Naive thymus-derived CD8-positive, alpha-beta T cell (primary cell): Measurements from ENCODE around the gene CYLD. TPM values are rescaled to one million over a fixed set of nuclear protein-coding genes. Genes with fewer than 3 reads are reported as not detected.

Experiments used
- ATAC-seq, 2 donors: fragments of 150-1000 bp; cut with Tn5 transposase in 1 of 2; sonication (Bioruptor Pico), chemical (Tn5 transposase) in 1 of 2; 1 replicate in 1 of 2; 2 replicates in 1 of 2; pipeline ENCODE4 v1.10.0; 2021; ENCODE audit warnings: mild to moderate bottlenecking in 2 of 2, moderate library complexity in 2 of 2
- POLR2A ChIA-PET: fragments of 350-600 bp; sonication (Branson Sonifier 250); formaldehyde crosslinking; loops from one replicate; lab custom pipeline; 2021; ENCODE audit warnings: antibody characterized with exemption; lab: Charles Lee
- DNase-seq, 10 donors: peaks; one replicate each; pipeline versions ENCODE4 v3.0.0 to v3.0.0-alpha.2; 2020 to 2022
- H3K27ac Mint-ChIP-seq, 10 donors: one replicate each; pipeline ENCODE4 v1.8.0; 2020 to 2022; ENCODE audit warnings: mild to moderate bottlenecking in 10 of 10, mixed read lengths in 10 of 10, moderate library complexity in 4 of 10, inconsistent platforms in 1 of 10
- H3K27me3 Mint-ChIP-seq, 5 donors: one replicate each; pipeline ENCODE4 v1.8.0; 2021 to 2022; ENCODE audit warnings: mixed read lengths in 5 of 5
- H3K36me3 Mint-ChIP-seq, 3 donors: one replicate each; pipeline ENCODE4 v1.8.0; 2020 to 2022; ENCODE audit warnings: mixed read lengths in 3 of 3, mild to moderate bottlenecking in 2 of 3, inconsistent platforms in 1 of 3
- H3K4me1 Mint-ChIP-seq, 4 donors: one replicate each; pipeline ENCODE4 v1.8.0; 2021 to 2022; ENCODE audit warnings: mixed read lengths in 4 of 4
- H3K4me3 Mint-ChIP-seq, 10 donors: one replicate each; pipeline ENCODE4 v1.8.0; 2020 to 2022; ENCODE audit warnings: mild to moderate bottlenecking in 10 of 10, mixed read lengths in 10 of 10, moderate library complexity in 6 of 10, inconsistent platforms in 1 of 10
- H3K9me3 Mint-ChIP-seq, 9 donors: one replicate each; pipeline ENCODE4 v1.8.0; 2020 to 2022; ENCODE audit warnings: mixed read lengths in 9 of 9, mild to moderate bottlenecking in 3 of 9, inconsistent platforms in 1 of 9, moderate library complexity in 1 of 9
- polyA plus RNA-seq, 3 donors: library from polyadenylated mRNA; unstranded; fragments of 300-500 nt; fragmentation: Illumina TruSeq; gene quantifications; one replicate each; pipeline ENCODE4 v1.2.3, GENCODE V29; 2021
- total RNA-seq, 8 experiments: library from RNA in 2 of 8; stranded (reverse) in 2 of 8; gene quantifications; one replicate each; pipeline ENCODE4 v1.2.3 and lab custom pipeline; 2021 to 2026

Gene CYLD
- total and polyA plus RNA-seq, 5 experiments from 2014 or later: 106 to 203 (median 131) TPM

DNA sequence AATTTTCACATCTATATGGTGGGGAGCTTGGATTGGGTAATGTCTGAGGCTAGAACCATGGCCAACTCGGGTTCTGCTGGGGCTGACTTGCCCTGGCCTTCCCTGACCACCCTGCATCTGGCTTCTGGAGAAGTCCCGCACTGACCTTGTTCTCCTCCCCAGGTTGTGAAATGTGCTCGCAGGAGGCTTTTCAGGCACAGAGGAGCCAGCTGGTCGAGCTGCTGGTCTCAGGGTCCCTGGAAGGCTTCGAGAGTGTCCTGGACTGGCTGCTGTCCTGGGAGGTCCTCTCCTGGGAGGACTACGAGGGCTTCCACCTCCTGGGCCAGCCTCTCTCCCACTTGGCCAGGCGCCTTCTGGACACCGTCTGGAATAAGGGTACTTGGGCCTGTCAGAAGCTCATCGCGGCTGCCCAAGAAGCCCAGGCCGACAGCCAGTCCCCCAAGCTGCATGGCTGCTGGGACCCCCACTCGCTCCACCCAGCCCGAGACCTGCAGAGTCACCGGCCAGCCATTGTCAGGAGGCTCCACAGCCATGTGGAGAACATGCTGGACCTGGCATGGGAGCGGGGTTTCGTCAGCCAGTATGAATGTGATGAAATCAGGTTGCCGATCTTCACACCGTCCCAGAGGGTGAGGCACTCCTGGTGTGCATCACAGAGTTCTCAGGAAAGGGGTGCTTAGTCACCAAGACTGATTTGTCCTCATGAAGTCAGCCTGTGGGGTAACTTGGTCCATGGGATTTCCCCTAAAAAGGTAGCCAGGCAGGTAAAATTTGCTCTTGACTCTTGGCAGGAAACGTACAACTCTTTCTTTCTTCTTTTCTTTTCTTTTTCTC, 42.3 kb upstream of the CYLD start:
- ATAC-seq: no peak
- Mint-ChIP-seq H3K9me3 (peaks cover 0 to 11% (median 9%) of the 10 kb centered on the region in 9 donors), H3K36me3 (peaks cover 0 to 10% (median 8%) of the 10 kb centered on the region in 3 donors), H3K27me3 (peaks cover 0 to 15% (median 3%) of the 10 kb centered on the region in 5 donors), H3K4me3 (peak overlapping the region in 4 of 10 donors; percentile 17 to 60 (median 50)), H3K27ac (peak overlapping the region in 2 of 10 donors; percentile 53 to 91), H3K4me1 (peaks cover 21 to 72% (median 38%) of the 10 kb centered on the region in 4 donors)
- no peak for DNase-seq
- POLR2A ChIA-PET: interaction anchor here (0.7 kb wide), 2 partner anchors 9 to 17 kb away, joined by 3 to 4 read pairs; no protein-coding TSS in a partner anchor

DNA sequence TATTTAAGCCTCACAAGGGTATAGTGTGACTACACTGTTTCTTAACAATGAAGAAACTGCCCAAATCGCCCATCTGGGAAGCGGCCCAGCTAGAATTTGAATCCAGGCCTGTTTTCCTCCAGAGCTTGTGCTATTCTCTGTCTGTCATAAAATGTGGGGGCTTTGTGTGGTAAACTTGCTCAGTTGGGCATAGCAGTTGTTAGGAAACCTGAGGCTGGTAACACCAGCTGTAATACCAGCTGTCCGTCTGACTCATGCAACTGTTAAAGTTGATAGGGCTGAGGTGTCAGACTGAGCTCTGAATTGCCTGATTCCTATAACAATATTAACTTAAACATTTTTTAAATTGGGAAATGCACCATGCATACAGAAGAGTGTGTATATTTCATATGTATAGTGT, 39.2 kb upstream of the CYLD start:
- POLR2A ChIA-PET: interaction anchor here (1.0 kb wide), 1 partner anchor 39 kb away, joined by 3 read pairs; the partner anchor contains the start of gene CYLD
- H3K36me3 Mint-ChIP-seq: peaks cover 0 to 22% (median 21%) of the 10 kb centered on the region in 3 donors
- DNase-seq: no peak
- no peak overlapping the region for H3K4me3 Mint-ChIP-seq
- H3K27ac Mint-ChIP-seq: no peak overlapping the region
- peaks cover 14 to 40% (median 14%) of the 10 kb centered on the region in 4 donors for H3K4me1 Mint-ChIP-seq
- H3K27me3 Mint-ChIP-seq: no peaks in the 10 kb centered on the region
- H3K9me3 Mint-ChIP-seq: peaks cover 0 to 26% (median 20%) of the 10 kb centered on the region in 9 donors
- no peak for ATAC-seq

DNA sequence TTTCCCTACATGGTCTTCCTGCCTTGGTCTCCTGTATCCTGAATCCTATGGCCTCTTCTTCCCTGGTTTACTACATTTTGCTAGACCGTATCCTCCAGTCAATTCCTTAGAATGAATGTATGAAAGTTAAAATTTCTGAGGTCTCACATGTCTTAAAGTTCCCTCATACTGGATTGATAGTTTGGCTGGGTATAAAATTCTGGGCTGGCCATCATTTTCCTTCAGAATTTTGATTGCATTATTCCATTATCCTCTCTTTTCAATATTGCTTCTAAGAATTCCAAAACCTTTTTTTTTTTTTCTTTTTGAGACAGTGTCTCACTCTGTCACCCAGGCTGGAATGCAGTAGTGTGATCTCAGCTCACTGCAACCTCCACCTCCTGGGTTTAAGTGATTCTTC, 37.6 kb upstream of the CYLD start:
- no peaks in the 10 kb centered on the region for H3K27me3 Mint-ChIP-seq
- H3K36me3 Mint-ChIP-seq: peaks cover 0 to 22% (median 21%) of the 10 kb centered on the region in 3 donors
- no peak overlapping the region for H3K27ac Mint-ChIP-seq
- peaks cover 0 to 26% (median 20%) of the 10 kb centered on the region in 9 donors for H3K9me3 Mint-ChIP-seq
- peaks cover 10 to 32% (median 16%) of the 10 kb centered on the region in 4 donors for H3K4me1 Mint-ChIP-seq
- ATAC-seq (no peak), DNase-seq (no peak)
- POLR2A ChIA-PET: interaction anchor here (1.2 kb wide), 1 partner anchor 28 kb away, joined by 3 read pairs; no protein-coding TSS in a partner anchor
- H3K4me3 Mint-ChIP-seq: no peak overlapping the region

DNA sequence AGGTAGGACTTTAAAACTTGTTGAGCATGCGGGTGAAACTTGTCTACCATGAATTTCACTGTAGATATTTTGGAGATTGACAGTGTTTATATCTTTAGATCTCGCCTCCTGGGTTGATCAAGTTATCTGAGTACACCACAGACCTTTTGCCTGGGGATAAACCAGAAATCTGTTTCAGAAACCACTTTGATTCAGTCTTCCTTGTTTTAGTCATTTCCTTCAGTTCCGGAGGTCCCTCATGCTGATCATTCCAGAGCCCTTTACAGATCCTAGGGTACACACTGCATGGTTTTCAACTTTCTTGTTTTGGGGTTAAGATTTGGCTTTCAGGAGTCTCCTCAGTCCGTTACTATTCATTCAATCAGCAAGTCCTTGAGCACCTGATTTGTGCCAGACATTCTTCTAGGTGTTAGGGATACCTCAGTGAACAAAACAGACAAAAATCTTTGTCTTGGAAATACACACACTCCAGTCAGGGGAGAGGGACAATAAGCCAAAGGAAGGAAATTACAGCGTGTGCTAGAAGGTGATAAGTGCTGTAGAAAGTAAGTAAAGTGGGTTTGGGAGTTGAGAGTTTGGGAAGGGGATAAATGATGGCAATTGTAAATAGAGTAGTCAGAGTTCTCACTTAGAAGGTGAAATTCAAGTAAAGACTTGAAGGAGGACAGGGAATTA, 36.3 kb upstream of the CYLD start:
- Mint-ChIP-seq H3K27ac (peak overlapping the region in 1 of 10 donors; percentile 1), H3K27me3 (no peaks in the 10 kb centered on the region), H3K36me3 (peaks cover 0 to 22% (median 21%) of the 10 kb centered on the region in 3 donors), H3K9me3 (peaks cover 0 to 26% (median 20%) of the 10 kb centered on the region in 9 donors), H3K4me1 (peaks cover 11 to 32% (median 17%) of the 10 kb centered on the region in 4 donors), H3K4me3 (no peak overlapping the region)
- DNase-seq: no peak
- POLR2A ChIA-PET: no interaction called here
- no peak for ATAC-seq

DNA sequence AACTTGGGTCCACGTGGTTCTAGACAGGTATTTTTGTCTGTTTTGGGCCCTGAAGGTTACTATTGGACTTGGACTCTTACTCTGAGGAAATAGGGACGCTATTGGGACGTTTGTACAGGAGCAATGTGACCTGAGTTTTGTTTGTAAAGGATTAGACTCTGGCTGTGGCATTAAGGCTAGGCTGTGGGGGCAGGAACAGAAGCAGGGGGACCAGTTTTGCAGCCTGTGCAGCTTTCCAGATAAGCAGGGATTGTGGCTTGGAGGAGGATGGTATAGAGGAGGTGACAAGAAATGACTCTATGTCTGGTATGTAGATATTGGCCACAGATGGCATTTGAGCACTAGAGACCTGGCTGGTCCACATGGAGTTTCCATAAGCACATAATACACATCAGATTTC, 35.6 kb upstream of the CYLD start:
- H3K4me3 Mint-ChIP-seq: no peak overlapping the region
- H3K36me3 Mint-ChIP-seq: peaks cover 0 to 22% (median 21%) of the 10 kb centered on the region in 3 donors
- H3K27me3 Mint-ChIP-seq: no peaks in the 10 kb centered on the region
- no peak for ATAC-seq
- H3K4me1 Mint-ChIP-seq: peaks cover 11 to 32% (median 17%) of the 10 kb centered on the region in 4 donors
- POLR2A ChIA-PET: no interaction called here
- peak overlapping the region in 1 of 10 donors; percentile 40 for H3K27ac Mint-ChIP-seq
- no peak for DNase-seq
- peaks cover 0 to 26% (median 20%) of the 10 kb centered on the region in 9 donors for H3K9me3 Mint-ChIP-seq

DNA sequence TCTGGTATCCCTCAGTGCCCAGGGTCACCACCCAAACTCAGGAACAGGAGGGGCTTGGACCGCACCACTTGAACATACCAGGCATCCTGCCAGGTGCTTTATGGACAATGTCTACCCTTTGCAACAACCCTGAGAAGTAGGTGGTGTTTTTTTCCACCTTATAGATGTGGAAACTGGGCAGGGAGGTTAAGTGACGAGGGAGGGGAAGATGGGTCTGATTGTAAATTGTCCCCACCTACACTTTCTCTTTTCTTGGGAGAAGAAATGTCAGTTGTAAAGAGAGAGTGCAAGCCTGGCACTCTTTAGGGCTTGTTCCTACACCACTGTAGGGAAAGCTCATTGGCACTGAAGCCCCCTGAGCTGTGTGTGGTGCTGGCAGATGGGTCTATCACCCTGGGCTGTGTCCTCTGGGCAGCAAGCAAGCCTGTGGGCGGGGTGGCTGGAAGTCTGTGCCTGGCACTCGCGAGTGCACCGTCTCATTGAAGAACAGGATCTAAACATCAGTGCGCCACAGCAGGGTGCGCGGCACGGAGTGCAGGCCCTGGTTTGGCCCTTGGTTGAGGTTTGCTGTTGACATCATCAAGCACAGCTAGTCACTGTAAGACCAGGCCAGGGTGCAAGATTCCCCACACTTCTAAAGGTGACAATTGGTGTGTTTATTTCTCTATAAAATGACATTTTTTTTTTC, 33.4 kb upstream of the CYLD start:
- Mint-ChIP-seq H3K36me3 (peaks cover 0 to 22% (median 21%) of the 10 kb centered on the region in 3 donors), H3K9me3 (peaks cover 0 to 26% (median 20%) of the 10 kb centered on the region in 9 donors), H3K27ac (peak overlapping the region in 3 of 10 donors; percentile 20 to 41 (median 29)), H3K4me3 (no peak overlapping the region), H3K4me1 (peaks cover 11 to 24% (median 17%) of the 10 kb centered on the region in 4 donors), H3K27me3 (no peaks in the 10 kb centered on the region)
- DNase-seq (no peak), ATAC-seq (no peak)
- POLR2A ChIA-PET: interaction anchor here (0.6 to 1.5 kb wide), 2 partner anchors 9 to 33 kb away, joined by 3 to 4 read pairs; partner anchors contain the start of gene CYLD

DNA sequence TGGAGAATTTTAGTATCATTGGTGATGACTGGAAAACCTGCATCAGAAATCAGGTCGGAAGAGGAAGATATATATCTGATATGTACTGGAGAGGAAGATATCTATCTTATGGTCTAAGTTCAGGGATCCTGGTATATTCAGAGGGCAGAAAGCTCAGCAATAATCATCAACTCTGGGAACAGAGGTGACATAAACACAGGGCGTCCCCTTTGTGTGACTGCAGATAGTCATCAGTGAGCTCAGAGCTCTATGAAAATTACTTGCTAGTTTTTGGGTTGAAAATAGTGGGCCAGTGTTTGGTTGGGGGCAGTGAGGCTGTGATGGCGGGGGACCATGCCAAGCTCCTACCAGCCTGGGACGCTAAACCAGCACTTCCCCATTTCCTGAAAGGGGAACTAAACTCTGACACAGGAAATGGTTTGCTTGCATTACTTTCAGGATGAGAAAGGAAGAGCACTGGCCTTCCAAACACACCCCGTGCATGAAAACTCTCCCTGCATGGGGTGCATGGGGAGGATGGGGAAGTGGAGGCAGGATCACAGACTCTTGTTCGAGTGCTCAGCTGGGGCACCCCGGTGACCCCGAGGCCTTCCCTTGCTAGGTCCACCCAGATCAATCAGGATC, 32.7 kb upstream of the CYLD start:
- peaks cover 0 to 15% (median 14%) of the 10 kb centered on the region in 3 donors for H3K36me3 Mint-ChIP-seq
- H3K27ac Mint-ChIP-seq: peak overlapping the region in 4 of 10 donors; percentile 20 to 57 (median 34)
- no peak for DNase-seq
- no peaks in the 10 kb centered on the region for H3K27me3 Mint-ChIP-seq
- no peak for ATAC-seq
- H3K4me3 Mint-ChIP-seq: no peak overlapping the region
- peaks cover 0 to 19% (median 15%) of the 10 kb centered on the region in 9 donors for H3K9me3 Mint-ChIP-seq
- POLR2A ChIA-PET: interaction anchor here (1.5 kb wide), 1 partner anchor 33 kb away, joined by 3 read pairs; the partner anchor contains the start of gene CYLD
- peaks cover 11 to 24% (median 17%) of the 10 kb centered on the region in 4 donors for H3K4me1 Mint-ChIP-seq

DNA sequence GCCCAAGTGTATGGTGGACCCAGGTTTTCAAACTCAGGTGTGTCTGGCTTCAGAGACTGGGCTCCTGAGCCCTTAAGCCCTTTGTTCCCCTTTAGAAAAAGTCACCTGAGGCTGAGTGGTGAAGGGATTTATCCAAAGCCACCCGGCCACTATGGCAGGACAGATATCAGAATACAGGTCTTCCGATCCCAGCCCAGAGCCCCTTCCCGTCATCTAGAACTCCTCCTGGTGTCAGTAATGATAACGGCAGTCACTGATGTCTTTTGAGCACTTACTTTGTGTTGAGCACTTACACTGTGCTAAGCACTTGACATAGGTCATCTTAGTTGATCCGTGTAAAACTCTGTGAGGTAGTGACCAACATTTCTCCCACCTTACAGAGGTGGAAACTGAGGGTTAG, 31.9 kb upstream of the CYLD start:
- ATAC-seq (no peak), DNase-seq (no peak)
- Mint-ChIP-seq H3K9me3 (peaks cover 0 to 12% (median 7%) of the 10 kb centered on the region in 9 donors), H3K36me3 (peaks cover 0 to 8% (median 7%) of the 10 kb centered on the region in 3 donors), H3K27me3 (no peaks in the 10 kb centered on the region), H3K27ac (peak overlapping the region in 1 of 10 donors; percentile 29), H3K4me1 (peaks cover 11 to 26% (median 17%) of the 10 kb centered on the region in 4 donors), H3K4me3 (no peak overlapping the region)
- POLR2A ChIA-PET: interaction anchor here (1.4 kb wide), 1 partner anchor 10 kb away, joined by 3 read pairs; no protein-coding TSS in a partner anchor

DNA sequence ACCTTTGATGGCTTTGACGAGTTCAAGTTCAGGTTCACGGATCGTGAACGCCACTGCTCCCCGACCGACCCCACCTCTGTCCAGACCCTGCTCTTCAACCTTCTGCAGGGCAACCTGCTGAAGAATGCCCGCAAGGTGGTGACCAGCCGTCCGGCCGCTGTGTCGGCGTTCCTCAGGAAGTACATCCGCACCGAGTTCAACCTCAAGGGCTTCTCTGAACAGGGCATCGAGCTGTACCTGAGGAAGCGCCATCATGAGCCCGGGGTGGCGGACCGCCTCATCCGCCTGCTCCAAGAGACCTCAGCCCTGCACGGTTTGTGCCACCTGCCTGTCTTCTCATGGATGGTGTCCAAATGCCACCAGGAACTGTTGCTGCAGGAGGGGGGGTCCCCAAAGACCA, 30.8 kb upstream of the CYLD start:
- Mint-ChIP-seq H3K36me3 (no peaks in the 10 kb centered on the region), H3K27ac (no peak overlapping the region), H3K27me3 (no peaks in the 10 kb centered on the region), H3K9me3 (peaks cover 0 to 4% (median 0%) of the 10 kb centered on the region in 9 donors), H3K4me1 (peaks cover 10 to 26% (median 16%) of the 10 kb centered on the region in 4 donors), H3K4me3 (no peak overlapping the region)
- no peak for DNase-seq
- no peak for ATAC-seq
- POLR2A ChIA-PET: interaction anchor here (1.4 kb wide), 1 partner anchor 9 kb away, joined by 3 read pairs; no protein-coding TSS in a partner anchor

DNA sequence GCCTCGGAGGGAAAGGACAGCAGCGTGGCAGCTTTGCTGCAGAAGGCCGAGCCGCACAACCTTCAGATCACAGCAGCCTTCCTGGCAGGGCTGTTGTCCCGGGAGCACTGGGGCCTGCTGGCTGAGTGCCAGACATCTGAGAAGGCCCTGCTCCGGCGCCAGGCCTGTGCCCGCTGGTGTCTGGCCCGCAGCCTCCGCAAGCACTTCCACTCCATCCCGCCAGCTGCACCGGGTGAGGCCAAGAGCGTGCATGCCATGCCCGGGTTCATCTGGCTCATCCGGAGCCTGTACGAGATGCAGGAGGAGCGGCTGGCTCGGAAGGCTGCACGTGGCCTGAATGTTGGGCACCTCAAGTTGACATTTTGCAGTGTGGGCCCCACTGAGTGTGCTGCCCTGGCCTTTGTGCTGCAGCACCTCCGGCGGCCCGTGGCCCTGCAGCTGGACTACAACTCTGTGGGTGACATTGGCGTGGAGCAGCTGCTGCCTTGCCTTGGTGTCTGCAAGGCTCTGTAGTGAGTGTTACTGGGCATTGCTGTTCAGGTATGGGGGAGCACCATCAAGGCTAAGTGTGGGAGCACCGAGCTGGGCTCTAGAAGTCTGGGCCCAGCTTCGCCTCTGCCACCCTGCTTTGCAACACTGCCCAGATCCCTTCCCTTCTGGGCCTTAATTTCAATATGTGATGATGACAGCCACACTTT, 29.9 kb upstream of the CYLD start:
- Mint-ChIP-seq H3K27me3 (no peaks in the 10 kb centered on the region), H3K4me3 (no peak overlapping the region), H3K9me3 (no peaks in the 10 kb centered on the region), H3K36me3 (no peaks in the 10 kb centered on the region), H3K27ac (no peak overlapping the region), H3K4me1 (peaks cover 6 to 26% (median 16%) of the 10 kb centered on the region in 4 donors)
- no peak for DNase-seq
- POLR2A ChIA-PET: no interaction called here
- no peak for ATAC-seq

DNA sequence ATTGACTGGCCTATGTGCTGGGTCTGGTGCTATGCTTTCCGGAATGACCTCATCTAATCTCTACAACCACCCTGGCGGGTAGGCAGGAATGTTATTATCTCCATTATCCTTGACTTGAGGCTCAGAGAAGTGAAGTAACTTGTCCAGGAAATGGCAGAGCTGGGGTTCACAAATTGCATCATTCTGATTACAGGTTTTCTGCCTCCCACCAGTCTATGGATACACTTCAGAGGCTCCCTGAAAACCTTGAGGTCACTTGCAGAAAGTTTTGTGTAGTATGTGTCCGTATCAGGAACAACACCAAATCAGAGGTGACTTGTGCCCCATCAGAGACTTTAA, 29.4 kb upstream of the CYLD start:
- H3K4me3 Mint-ChIP-seq: no peak overlapping the region
- DNase-seq (no peak), ATAC-seq (no peak)
- H3K4me1 Mint-ChIP-seq: peaks cover 9 to 26% (median 19%) of the 10 kb centered on the region in 4 donors
- no peak overlapping the region for H3K27ac Mint-ChIP-seq
- H3K36me3 Mint-ChIP-seq: no peaks in the 10 kb centered on the region
- POLR2A ChIA-PET: no interaction called here
- no peaks in the 10 kb centered on the region for H3K9me3 Mint-ChIP-seq
- H3K27me3 Mint-ChIP-seq: no peaks in the 10 kb centered on the region
